GM19372 (cell line): Measurements from ENCODE around the gene HERC2.
A peak's percentile ranks its signal among the peaks of the same experiment; 100 is the strongest.
"Not testable (repeated sequence)": the region's sequence is repeated elsewhere in the genome, so short reads cannot be mapped to it uniquely, and the experiment has no call there.

Source experiments
- ATAC-seq: cut with Tn5 transposase; IDR thresholded peaks from one replicate; pipeline ENCODE4 v1.9.1; 2021; ENCODE audit warnings: mild to moderate bottlenecking, low read depth, moderate library complexity; ENCODE audit not compliant: unreplicated experiment

The HERC2 gene

DNA sequence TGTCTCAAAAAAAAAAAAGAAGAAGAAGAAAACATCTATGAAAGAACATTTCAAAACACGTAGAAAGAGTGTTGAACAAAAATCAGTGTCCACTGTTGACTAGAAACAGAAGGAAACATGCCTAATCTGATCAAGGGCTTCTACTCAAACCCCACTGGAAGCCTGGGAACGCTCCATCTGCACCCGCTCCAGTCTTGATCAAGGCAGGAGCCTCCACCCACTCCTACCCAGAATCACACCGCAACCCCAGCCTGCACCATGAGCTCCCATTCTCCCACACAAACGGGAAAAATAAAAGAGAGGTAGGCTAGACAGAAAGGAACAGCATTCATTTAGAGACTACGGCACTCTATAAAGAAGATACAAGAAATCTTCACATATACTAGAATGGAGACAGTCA is 181.9 kb downstream of the HERC2 start:
- no peak for ATAC-seq

DNA sequence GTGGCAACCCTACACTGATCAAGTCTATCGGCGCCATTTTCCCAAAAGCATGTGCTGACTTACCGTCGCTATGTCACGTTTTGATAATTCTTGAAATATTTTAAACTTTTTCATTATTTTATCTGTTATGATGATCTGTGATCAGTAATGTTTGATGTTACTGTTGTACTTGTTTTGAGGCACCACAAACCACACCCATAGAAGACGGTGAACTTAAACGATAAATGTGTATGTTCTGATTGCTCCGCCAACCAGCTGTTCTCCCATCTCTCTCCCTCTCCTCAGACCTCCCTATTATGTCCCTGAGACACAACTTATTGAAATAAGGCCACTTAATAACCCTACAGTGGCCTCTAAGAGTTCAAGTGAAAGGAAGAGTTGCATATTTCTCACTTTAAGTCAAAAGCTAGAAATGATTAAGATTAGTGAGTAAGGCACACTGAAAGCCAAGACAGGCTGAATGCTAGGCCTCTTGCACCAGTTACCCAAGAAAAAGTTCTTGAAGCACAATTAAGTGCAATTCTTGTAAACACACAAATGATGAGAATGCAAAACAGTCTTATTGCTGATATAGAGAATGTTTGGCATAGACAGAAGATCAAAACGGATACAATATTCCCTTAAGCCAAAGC is 184.5 kb downstream of the HERC2 start:
- ATAC-seq, result not testable (repeated sequence)

DNA sequence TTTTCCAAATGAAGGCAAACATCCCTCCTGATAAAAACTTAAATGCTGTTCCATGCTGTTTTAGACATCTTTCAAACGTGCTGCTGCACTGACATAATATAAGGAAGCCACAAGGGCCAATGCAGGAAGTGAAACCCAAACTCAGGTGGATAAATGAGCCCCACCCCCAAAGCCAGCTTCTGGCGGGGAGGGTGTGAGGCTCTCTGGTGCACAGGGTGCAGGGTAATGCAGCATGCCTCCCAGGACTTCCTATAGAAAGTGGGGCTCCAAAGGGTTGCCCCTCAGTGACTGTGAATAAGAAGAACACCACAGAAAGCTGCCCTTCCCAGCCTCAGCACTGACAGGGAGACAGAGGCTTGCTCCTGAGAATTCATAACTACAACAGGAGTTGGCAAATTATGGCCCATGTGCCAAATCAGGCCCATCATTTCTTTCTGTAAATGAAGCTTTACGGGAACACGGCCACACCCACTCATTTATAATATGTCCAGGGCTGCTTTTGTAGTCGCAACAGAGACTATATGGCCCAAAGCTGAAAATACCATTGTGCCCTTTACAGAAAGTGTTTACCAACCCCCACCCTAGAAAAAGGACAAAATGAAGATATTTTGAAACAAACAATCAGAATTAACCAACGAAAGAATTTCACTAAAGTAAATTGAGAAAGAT is 185.6 kb downstream of the HERC2 start:
- ATAC-seq, result peak; percentile 99

DNA sequence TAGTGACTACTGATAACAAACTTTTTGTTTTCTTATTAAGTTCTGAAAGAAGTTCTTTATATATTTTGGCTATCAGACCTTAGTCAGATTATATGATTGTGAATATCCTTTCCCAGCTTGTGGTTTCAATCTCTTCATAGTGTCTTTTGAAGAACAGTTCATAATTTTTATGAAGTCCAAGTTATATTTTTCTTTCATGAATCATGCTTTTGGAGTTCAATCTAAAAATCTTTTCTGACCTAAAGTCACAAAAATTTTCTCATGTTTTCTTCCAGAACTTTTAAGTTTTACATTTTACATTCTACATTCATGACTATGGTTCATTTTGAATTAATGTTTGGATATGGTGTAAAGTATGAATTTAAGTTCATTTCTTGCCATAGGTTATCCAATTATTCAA is 188.7 kb downstream of the HERC2 start:
- ATAC-seq, result no peak

DNA sequence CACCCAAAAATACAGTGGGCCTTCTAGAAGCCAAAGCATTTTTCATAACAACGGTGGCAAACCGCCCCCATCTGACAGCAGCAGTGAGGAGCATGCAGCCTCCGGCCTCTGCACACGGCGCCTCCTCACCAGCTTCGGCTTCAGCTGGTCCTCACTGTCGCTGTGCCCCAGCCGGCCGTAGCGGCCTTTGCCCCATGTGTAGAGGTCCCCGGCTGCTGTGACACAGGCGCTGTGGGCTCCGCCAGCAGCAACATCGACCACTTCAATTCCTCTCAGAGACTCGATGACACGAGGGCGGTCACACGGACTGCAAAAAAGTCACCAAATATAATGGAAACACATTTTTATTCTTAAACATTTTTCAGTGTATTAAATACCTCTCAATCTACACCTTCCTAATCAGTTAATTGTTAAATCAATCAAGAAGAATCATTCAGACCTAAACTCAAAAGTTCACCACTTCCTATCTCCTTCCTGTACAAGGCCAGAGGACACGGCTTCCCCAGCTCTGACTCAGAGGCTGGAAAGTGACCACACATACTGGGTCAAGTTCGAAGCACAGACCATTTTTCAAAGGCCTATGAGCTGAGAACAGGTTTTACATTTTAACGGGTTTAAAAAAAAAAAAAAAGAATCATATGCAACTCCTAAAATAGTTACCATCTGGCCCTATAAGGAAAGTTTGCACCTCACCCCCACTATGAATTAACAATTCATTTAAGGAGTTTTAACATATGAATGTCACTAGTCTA is 189.3 kb downstream of the HERC2 start:
- ATAC-seq, result no peak

DNA sequence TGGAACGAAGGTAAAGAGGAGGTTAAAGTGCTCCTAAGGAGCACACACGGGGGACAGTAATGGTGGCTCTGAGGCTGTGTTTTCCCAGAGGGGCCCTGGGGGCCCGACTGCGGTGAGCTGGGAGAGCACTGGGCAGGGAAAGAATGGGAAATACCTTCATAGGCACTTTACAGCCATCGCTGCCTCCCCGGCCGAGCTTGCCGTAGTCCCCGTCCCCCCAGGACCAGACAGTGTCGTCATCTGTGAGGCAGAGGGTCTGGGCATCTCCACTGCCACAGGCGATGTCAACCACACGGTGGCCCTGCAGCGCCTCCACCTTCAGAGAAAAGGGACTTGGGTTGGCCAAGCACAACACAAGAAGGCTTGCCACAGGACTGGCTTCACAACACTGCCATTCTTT is 190.0 kb downstream of the HERC2 start:
- ATAC-seq, result no peak

DNA sequence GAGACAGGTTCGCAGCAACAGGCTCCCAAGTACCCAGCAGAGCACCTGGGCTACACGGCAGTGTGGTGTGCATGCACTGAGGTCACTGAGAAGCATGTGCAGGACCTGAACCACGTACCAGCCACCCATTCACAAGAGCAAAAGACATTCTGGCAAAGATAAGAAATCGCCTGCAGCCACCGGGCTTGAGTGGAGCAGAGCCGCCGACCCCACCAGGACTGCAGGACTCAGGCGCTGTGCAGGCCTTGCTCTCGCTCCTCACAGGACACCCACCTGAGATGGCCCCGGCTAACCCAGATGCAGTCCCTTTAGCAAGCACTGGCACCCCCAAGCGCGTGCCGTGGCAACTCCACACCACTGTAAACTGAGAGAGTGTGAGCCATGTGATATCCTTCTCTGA is 190.6 kb downstream of the HERC2 start:
- ATAC-seq, result no peak

DNA sequence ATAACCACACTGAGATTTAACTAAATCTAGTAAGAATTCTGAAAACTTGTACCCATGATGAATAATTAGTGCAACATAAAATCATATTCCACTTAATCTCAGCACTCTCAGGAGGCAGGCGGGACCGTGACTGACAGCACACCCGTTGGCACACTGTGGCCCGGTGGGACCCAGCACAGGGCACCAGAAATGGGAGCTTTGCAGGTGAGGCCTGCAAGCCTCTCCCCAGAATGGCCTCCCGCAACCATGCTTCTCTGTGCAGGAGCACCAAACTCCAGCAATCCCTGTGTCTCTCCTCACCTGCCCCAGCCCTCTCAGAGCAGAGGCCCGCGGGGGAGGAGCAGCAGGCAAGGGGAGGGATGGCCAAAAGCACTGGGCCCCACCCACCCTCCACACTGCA is 191.3 kb downstream of the HERC2 start:
- ATAC-seq, result no peak

DNA sequence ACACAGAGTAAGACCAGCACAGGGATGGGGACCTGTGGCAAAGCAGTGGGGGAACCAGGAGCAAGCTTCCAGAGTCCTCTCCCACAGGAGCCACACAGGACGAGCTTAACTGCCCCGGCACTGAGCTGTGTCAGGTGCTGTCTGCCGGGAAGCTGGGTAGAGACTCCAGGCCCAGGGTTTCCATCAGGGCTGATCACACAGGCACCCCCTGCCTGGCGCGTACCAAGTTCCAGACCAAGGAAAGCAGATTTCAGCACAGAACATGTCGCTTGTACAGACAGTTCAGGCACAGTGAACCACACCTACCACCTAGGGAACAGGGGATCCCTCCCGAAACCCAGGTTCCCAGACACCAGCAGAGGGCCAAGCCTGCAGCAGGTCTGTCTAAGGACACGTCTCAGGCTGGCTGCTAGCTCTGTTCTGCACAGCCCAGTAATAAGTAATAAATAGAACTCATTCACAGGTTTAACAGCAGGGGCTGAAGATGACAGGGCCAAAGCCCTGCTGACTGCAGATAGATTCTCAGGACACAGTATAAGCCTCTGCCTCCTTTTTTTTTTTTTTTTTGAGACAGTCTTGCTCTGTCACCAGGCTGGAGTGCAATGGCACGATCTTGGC is 192.6 kb downstream of the HERC2 start:
- no peak for ATAC-seq

DNA sequence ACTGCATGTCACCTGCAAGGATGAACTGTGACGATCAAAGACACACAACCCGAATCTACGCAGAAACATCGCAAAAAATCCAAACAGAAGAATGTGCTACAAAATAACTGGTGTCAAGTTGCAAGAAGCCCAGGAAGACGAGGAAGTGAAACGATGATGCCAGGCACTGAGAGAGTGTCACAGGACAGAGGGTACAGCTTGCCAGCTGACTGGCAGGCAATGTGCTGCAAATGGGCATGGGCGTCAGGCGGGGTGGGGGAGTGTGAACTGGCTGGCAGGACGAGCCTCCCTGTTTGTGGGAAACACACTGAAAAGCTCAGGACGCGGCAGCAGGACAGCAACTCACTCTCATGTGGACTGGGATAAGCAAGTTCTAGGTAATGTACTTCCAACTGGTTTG is 193.9 kb downstream of the HERC2 start:
- no peak for ATAC-seq

DNA sequence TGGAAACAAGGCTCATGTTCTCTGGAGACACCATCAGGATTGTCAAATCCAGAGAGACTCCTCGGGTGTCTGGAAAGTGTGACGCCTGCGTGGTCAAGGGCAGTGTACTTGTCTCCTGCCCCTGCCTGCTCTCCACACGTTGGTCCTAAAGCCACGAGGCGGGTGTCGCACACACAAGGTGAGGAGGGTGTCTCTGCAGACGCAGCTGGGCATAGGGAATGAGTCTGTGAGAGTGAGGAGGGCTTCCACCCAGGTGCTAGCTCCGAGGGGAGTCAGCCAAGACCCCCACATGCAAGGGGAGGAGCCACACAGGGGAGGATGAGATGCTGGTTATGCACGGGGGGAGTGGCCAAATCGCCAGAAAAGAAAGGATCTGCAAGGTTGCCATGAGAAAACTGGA is 194.9 kb downstream of the HERC2 start:
- ATAC-seq, result no peak

DNA sequence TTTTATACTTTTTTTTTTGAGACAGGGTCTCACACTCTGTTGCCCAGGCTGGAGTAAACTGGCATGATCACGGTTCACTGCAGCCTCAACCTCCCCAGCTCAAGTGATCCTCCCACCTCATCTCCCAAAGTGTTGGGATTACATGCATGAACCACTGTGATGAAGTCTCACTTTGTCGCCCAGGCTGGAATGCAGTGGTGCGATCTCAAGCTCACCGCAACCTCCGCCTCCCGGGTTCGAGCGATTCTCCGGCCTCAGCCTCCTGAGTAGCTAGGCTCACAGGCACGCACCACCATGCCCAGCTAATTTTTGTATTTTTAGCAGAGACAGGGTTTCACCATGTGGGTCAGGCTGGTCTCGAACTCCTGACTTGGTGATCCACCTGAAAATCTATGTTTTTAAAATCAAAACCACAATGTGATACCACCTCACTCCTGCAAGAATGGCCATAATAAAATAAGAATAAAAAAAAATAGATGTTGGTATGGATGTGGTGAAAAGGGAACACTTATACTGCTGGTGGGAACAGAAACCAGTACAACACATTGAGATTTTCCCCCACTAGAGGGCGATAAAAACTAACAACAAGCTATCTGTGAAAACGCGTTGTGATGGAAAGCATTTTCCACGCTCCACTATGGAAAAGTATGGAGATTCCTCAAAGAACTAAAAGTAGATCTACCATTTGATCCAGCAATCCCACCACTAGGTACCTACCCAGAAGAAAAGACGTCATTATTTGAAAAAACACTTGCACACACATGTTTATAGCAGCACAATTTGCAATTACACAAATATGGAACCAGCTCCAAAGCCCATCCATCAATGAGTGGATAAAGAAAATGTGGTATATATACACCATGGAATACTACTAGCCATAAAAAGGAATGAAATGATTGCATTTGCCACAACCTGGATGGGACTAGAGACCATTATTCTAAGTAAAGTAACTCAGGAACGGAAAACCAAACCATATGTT is 196.0 kb downstream of the HERC2 start:
- ATAC-seq, result no peak

DNA sequence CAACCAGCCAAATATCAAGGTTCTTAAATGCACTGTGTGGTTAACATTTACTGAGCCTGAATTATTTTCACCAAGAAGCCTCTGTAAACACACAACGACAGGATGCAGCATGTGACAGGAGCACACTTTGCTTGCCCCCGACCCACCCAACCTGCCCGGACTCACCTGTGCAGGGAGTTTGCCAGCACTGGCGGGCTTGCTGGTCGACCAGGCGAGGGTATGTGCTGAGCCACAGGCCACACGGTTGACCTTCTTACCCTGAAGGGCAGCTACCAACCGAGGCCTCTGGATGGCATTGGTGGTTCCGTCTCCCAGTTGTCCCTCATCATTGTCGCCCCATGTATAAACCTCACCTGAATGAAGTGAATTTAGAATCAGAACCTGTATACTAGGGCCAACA is 197.1 kb downstream of the HERC2 start:
- no peak for ATAC-seq

DNA sequence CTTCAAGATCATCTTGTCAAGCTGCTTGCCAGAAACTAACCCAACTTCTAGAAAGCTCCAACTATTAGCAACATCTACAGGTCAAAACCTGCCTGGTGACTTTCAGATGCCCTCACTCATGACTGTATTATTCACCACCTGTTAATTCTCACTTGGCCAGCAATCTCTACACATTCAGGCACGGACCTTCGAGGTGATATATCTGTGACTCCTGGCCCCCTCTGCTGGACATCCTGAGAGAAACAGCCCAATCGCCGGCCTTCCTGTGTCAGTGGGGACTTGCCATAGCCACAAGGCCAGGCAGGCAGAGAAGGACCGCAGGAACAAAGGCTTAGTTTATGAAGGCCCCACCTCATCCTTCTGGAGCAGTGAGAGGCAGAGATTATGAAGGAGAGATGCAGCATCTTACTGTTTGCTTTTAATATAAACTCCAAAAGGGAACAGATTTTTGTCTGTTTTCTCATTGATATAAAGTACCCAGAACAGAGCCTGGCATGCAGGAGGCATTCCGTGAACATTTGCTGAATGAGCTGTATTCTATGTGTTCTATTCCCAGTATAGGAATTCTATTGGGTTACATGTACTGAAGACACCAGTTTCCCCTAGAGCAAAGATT is 198.5 kb downstream of the HERC2 start:
- no peak for ATAC-seq

DNA sequence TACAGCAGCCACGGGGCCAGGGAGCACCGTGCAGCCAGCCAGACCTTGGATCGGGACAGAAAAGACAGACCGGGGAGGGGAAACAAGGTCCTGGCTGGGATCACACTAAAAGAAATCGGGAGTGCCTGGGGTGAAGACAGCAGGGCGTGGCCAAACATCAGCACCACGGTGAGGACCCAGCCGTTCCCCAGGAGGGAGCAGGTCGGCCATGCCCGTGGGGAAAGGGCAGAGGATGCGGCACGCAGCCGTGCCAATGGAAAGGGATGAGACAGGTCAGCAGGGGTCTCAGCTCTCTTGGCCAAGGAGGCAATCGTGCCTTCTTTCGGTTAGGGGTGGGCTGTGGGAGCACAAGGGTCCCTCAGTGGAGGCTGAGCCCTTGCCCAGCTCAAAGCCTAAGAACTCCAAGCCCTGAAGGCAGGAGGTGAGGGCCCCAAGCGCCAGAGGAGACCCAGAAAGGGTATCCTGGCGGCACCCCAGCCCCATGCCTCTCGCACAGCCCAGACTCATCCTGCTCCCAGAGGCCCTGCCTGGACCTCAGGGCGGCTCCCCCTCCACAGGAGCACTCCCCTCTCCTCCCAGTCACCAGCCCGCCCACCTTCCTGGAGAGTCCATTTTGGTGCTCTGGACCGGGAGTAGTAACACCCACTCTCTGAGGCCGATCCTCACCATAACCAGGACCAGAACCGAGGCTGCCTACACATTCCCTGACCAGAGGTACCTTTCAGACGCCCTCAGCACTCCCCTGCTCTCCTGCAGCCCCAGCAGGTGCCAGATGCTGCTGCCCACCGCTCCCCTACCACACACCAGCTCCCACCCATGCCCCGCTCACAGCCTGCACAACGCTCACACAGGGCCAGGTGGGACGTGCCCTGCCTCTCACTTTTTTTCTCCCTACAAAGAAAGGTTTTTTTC is 199.7 kb downstream of the HERC2 start:
- no peak for ATAC-seq

DNA sequence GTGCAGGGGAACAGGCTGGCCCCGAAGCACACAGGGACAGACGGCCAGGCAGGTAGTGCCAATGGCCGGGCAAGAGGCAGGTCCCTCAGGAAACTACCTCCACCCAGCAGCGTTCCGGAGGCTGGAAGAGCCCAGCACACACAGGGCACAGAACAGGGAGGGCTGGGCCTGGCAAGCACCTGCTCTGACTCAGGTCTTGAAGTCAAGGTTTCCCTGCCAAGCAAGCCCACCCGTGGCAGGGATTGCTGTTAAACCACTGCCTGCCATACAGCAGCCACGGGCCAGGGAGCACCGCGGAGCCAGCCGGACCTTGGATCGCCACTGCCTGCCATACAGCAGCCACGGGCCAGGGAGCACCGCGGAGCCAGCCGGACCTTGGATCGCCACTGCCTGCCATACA is 200.4 kb downstream of the HERC2 start:
- not testable (repeated sequence) for ATAC-seq

DNA sequence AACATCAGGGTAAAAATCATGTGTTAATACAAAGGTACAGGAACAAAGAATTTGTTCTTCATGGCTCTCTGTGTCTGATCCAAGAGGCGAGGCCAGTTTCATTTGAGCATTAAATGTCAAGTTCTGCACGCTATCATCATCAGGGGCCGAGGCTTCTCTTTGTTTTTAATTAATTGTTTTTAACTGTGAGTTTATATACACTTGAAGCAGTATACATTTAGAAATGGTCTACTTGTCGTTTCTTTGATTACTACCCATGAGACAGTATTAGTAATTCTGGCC is 201.7 kb downstream of the HERC2 start:
- ATAC-seq, result no peak

DNA sequence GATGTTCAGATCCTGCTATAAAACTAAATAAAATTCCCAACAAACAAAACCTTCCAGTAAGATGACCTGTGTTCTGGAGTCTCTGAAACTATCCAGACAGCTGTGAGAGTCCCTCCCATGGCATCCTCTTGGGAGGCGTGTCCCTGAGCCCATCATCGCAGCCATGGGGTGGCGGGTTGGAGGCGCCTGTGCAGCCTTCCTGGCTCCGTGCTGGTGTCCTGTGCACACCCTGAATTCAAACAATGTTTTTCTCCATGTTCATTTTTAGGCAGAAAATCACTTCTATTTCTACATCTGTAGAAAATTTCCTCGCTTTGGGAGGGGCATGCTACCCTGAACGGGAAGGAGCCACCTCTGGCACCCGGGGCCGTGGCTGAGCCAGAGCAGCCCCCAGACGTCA is 203.4 kb downstream of the HERC2 start:
- no peak for ATAC-seq

DNA sequence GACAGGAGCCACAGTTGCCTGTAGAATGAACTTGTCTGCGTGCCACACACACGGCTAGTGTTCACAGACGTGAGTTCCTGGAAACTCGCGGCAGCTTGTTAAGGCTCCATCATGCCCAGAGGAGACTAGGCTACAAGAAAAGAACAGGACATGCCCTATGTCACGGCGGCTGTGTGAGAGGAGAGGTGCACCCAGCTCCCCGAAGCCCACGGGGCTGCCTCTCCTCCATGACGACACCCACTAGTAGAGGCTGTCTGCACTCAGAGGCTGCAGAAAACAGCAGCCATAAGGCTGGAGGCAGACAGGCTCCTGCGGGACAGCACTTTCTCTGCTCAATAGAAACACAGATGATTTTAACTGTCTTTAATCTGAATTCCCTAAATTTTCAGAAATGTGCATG is 203.9 kb downstream of the HERC2 start:
- no peak for ATAC-seq
